GM19328 (cell line): Measurements from ENCODE around the gene DEUP1.
"Not testable (repeated sequence)": the region's sequence is repeated elsewhere in the genome, so short reads cannot be mapped to it uniquely, and the experiment has no call there.

Experiments used
- ATAC-seq: cut with Tn5 transposase; IDR thresholded peaks from one replicate; pipeline ENCODE4 v1.9.1; 2021; ENCODE audit warnings: mild to moderate bottlenecking, moderate library complexity; ENCODE audit not compliant: unreplicated experiment

The DEUP1 gene

DNA sequence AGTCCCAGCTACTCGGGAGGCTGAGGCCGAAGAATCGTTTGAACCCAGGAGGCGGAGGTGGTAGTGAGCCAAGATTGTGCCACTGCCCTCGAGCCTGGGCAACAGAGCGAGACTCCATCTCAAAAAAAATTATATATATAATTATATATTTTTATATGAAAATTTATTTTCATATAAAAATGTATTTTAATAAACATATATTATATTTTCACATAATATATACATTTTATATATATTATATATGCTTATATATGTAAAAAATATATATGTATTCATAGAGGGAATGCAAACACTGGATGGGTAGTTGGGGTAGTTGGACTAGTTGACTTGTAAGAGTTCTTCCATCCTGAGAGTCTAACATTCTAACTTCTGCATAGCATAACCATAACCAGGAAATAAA lies 20.3 kb downstream of the DEUP1 start:
- no peak for ATAC-seq

GRCh38 chr11:93359396-93359795 lies 28.9 kb downstream of the DEUP1 start:
- ATAC-seq, result no peak

DNA sequence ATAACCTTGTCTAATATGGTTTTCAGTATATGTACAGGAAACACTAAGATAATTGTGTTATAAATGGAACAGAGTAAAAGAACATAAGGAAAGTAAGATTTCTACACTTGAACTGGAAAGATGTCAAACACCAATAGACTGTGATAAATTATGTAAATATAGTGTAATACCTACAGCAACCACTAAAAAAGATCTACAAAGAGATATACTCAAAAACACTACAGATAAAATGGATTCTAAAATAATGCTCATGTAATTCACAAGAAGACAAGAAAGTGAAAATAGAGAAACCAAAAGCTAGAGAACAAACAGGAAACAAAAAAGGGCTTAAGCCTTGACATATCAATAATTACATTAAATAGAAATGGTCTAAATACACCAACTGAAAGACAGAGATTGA lies 30.9 kb downstream of the DEUP1 start:
- no peak for ATAC-seq

DNA sequence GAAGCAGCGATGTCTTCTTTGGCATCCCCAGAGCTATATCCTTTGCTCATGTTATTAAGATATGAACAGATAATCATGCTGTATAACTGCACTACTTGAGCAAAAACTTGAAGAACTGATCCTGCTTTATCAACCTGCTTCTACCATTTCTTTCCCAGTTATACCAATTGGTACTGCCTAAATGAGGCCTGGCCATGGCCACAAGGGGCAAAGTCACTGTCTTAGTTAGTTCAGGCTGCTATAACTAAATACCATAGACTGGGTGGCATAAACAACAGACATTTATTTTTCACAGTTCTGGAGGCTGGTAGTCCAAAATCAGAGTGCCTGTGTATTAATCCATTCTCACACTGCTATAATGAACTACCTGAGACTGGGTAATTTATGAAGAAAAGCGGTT lies 37.5 kb downstream of the DEUP1 start:
- no peak for ATAC-seq

- ATAC-seq, result no peak
Measured at GRCh38 chr11:93370260-93370659, 39.7 kb downstream of the DEUP1 start.

- ATAC-seq, result no peak
Measured at GRCh38 chr11:93389737-93390136, 59.2 kb downstream of the DEUP1 start.

GRCh38 chr11:93392867-93393266 lies 62.3 kb downstream of the DEUP1 start:
- no peak for ATAC-seq

- no peak for ATAC-seq
Measured at GRCh38 chr11:93393386-93393785, 62.8 kb downstream of the DEUP1 start.

- no peak for ATAC-seq
Measured at GRCh38 chr11:93394488-93394887, 63.9 kb downstream of the DEUP1 start.

GRCh38 chr11:93396316-93396715 lies 65.8 kb downstream of the DEUP1 start:
- no peak for ATAC-seq

- no peak for ATAC-seq
Measured at GRCh38 chr11:93403930-93404329, 73.4 kb downstream of the DEUP1 start.

DNA sequence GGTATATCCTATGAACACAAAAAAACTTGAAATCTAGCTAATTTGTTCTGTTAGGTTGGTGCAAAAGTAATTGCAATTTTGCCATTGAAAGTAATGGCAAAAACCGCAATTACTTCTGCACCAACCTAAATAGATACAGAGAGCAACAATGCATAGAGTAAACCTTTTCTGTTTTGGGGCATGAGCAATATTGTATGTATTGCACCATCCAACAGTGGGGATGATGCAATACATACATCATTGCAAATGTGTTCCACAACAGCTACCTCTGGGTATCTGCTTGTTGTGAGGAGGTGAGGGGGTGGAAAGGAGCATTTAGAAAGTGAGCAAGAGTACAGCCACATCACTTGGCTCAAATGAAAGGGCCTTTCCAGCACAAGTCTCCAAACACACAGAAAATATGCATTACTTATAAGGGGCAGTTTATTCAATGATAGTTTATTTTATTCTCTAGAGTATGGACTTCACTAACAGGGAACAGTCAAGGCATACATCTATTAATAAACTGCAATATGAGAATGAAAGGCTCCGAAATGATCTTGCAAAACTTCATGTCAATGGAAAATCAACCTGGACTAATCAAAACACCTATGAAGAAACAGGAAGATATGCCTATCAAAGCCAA lies 77.3 kb downstream of the DEUP1 start:
- no peak for ATAC-seq

- no peak for ATAC-seq
Measured at GRCh38 chr11:93410441-93410840, 79.9 kb downstream of the DEUP1 start.

DNA sequence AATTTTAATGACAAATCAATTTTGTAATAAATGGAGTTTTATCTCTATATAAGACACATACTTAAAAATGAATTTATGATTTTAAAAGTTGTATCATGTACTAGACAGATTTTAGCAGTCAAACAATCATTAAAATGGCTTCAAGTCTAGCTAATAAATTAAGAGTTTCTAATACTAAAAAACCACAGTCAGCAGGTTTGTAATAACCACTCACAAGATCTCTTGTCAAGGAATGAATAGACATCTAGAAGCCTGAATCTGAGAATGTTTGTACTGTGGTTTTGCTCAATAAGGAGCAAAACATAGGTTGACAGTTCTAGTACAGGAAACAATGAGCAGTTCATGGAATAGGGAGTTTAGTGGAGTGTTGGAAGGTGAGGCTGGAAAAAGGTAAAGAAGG lies 81.2 kb downstream of the DEUP1 start:
- ATAC-seq, result no peak

DNA sequence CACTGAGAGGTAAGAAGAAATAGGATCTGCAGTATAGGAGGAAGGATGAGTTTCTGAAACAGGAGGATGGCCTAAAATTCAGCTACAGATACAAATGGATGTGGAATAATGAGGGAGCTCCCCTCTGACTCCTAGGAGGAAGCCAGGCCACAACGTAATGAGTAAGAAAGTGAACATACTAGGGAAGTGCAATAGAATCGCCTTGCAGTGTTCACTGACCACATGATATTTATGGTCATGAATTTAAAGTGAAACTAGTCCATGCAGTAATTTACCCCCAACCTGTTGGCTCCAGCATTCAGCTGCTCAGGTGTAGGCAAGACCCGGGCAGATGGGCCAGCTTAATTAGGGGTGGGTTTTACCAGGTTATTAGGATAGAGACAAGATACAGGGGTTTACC lies 101.7 kb downstream of the DEUP1 start:
- no peak for ATAC-seq

- ATAC-seq, result not testable (repeated sequence)
Measured at GRCh38 chr11:93443232-93443631, 112.7 kb downstream of the DEUP1 start.

DNA sequence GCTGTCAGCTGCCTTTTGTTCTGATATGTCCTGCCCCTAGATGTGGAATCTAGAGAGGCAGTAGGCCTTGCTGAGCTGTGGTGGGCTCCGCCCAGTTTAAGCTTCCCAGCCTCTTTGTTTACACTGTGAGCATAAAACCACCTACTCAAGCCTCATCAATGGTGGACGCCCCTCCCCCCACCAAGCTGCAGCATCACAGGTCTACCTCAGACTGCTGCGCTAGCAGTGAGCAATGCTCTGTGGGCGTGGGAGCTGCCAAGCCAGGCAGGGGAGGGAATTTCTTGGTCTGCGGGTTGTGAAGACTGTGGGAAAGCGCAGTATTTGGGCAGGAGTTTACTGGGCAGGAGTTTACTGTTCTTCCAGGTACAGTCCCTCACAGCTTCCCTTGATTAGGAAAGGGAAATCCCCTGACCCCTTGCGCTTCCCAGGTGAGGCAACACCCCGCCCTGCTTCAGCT lies 114.1 kb downstream of the DEUP1 start:
- no peak for ATAC-seq

DNA sequence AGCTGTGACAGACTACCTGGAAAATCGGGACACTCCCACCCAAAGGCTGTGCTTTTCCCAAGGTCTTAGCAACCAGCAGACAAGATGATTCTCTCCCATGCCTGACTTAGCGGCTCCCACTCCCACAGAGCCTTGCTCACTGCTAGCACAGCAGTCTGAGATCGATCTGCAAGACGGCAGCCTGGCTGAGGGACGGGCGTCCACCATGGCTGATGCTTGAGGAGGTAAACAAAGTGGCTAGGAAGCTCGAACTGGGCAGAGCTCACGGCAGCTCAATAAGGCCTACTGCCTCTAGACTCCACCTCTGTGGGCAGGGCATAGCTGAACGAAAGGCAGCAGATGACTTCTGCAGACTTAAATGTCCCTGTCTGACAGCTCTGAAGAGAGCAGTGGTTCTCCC lies 127.7 kb downstream of the DEUP1 start:
- no peak for ATAC-seq

DNA sequence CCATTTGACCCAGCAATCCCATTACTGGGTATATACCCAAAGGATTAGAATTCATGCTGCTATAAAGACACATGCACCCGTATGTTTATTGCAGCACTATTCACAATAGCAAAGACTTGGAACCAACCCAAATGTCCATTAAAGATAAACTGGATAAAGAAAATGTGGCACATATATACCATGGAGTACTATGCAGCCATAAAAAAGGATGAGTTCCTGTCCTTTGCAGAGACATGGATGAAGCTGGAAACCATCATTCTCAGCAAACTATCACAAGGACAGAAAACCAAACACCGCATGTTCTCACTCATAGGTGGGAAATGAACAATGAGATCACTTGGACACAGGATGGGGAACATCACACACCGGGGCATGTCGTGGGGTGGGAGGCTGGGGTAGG lies 133.1 kb downstream of the DEUP1 start:
- not testable (repeated sequence) for ATAC-seq

DNA sequence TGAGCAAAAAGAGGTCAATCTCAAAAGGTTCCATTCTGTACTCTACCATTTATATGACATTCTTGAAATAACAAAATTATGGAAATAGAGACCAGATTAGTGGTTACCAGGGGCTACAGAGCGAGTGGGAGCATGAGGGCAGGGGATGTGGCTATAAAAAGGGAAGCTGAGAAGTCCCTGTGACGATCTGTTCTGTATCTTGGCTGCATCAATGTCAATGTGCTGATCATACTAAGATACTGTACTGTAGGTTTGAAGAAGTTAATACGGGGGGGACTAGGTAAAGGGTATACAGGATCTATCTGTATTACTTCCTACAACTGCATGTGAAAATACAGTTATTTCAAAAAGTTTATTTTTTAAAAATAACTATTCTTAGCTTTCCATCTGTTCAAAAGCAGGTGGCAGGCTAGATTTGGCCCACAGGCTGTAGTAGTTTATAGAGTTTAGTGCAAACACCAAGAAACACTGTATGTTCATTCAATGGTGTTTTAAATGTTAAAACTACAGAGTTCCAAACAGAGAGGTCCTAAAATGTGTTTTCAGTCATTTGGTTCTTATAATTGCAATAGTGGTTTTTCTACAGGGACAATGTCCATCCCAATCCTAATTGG lies 134.5 kb downstream of the DEUP1 start:
- ATAC-seq, result no peak

DNA sequence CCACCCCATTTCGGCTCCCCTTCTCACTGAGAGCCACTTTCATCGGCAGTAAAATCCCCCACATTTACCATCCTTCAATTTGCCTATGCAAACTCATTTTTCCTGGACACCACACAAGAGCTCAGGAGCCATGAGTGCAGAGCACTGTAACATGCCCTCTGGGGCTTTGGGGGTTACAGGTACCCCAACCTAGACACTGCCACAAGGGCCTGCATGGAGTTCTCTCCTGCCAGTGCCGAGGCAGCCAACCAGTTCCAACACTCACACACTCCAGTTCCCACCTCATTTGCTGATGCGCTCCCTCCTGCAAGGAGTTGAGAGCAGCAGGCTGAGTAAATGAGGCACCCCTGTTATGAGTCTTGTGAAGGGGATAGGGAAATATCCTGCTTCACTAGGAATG lies 136.5 kb downstream of the DEUP1 start:
- ATAC-seq, result no peak

GRCh38 chr11:93468290-93468689 lies 137.7 kb downstream of the DEUP1 start:
- ATAC-seq, result no peak

- no peak for ATAC-seq
Measured at GRCh38 chr11:93474123-93474522, 143.6 kb downstream of the DEUP1 start.
